Left cardiac atrium (tissue), 4 donors: ENCODE measurements around the gene RUFY2. TPM values are rescaled to one million over a fixed set of nuclear protein-coding genes. Genes with fewer than 3 reads are reported as not detected.

ENCODE experiments used
- ATAC-seq, 2 donors: fragments of 200-7000 bp; cut with Tn5 transposase; one replicate each; pipeline ENCODE4 v1.9.1; 2020; ENCODE audit warnings: mild to moderate bottlenecking in 2 of 2, moderate library complexity in 2 of 2
- DNase-seq: peaks from one replicate; pipeline ENCODE4 v3.0.0-alpha.2; 2020
- intact Hi-C, 2 donors: fragments of 100-400 bp; cut with DNase I; formaldehyde crosslinking; loops; one replicate each; pipeline versions ENCODE4 v1.14.1 to v1.15.1; 2022 to 2023
- total RNA-seq, 2 donors: library from RNA; stranded (reverse); fragmentation: NEBNext Ultra II Directional; extraction: Animal tissue kit (Norgen Biotek cat#: 25700); gene quantifications; one replicate each; pipeline ENCODE4 v1.2.1, GENCODE V29; 2021
- donor health status: DM: no; HTN: yes; CAD: no.
- donor health status: DM: no; HTN: yes; CAD: no; lungs with severe emphysema.
- donor health status: DM: yes; HTN: yes; CAD: no.
- donor health status: Dilated cardiomyopathy.

Gene RUFY2
- total RNA-seq, 2 donors from 2014 or later, result 8.1 to 10.7 TPM

DNA sequence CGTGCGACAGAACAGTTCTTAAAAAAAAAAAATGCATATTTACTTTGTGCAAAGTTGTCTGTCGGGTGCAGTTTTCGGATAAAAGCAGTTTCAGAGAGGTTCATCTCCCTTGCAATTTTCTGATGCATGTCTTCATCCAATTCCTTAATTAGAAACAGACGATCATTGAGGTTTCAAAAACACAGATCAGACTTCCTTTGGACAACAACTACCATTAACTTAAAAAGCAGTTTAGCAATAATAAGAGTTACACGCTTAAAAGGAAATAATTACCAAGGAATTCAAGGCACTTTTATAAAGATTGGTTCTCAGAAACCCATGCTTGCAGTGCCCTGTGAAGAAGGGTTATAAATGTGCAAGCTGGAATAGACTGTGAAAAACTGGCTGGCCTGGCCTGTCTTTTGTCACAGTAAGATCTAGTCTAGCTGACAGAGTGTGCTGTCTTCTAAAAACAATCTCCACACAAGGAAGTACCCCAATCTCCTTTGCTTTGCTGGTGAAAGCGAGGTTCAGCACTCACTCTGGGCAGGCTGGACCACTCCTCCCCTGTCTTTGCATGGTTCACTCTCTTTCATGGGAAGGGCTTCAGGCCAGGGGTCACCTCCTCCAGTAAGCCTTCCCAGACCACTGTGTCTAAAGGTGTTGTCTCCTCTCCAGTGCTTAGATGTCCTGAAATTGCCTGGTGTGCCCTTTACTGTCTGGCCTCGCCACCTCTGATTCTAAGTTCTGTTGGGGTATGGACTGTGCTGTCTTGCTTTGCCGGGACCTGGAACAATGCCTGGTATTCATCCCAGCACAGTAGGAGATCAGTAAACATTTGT lies 110.0 kb downstream of the RUFY2 start:
- DNase-seq (no peak), ATAC-seq (no peak)
- intact Hi-C loops, result no loop called here

Other genes starting within 250 kb of the RUFY2 start
- not detected for gene ATOH7, start 175.2 kb downstream of the RUFY2 start, total RNA-seq
- 100 to 1,000 TPM in 1 of 2 donors, 10 to 100 TPM in 1; 81.5 to 130 TPM for gene HNRNPH3, start 75.2 kb downstream of the RUFY2 start, total RNA-seq
- 1 to 10 TPM; 3.1 to 4.1 TPM for gene PBLD, start 74.3 kb downstream of the RUFY2 start, total RNA-seq
- gene DNA2, start 64.7 kb upstream of the RUFY2 start, total RNA-seq, result 1 to 10 TPM; 3.3 to 3.9 TPM
- gene SLC25A16, start 120.2 kb upstream of the RUFY2 start, total RNA-seq, result 10 to 100 TPM; 23.6 to 24.5 TPM
- gene TET1, start 153.1 kb upstream of the RUFY2 start, total RNA-seq, result 1 to 10 TPM; 3.4 to 4.0 TPM